Occipital lobe (tissue), 2 donors: Measurements from ENCODE around the gene NWD2. TPM values are rescaled to one million over a fixed set of nuclear protein-coding genes. Genes with fewer than 3 reads are reported as not detected.

ENCODE experiments used
- DNase-seq: peaks from one replicate; lab custom pipeline; 2025; lab: John Stamatoyannopoulos, UW
- total RNA-seq: library from RNA; depleted of rRNA; stranded (reverse); fragments of >200 nt; gene quantifications from one replicate; pipeline ENCODE4 v1.2.3, GENCODE V29; 2014

The NWD2 gene
- total RNA-seq, 1 donor from 2014 or later: 44.5 TPM

GRCh38 chr4:37440501-37440900, 196.0 kb downstream of the NWD2 start:
- no peak for DNase-seq

DNA sequence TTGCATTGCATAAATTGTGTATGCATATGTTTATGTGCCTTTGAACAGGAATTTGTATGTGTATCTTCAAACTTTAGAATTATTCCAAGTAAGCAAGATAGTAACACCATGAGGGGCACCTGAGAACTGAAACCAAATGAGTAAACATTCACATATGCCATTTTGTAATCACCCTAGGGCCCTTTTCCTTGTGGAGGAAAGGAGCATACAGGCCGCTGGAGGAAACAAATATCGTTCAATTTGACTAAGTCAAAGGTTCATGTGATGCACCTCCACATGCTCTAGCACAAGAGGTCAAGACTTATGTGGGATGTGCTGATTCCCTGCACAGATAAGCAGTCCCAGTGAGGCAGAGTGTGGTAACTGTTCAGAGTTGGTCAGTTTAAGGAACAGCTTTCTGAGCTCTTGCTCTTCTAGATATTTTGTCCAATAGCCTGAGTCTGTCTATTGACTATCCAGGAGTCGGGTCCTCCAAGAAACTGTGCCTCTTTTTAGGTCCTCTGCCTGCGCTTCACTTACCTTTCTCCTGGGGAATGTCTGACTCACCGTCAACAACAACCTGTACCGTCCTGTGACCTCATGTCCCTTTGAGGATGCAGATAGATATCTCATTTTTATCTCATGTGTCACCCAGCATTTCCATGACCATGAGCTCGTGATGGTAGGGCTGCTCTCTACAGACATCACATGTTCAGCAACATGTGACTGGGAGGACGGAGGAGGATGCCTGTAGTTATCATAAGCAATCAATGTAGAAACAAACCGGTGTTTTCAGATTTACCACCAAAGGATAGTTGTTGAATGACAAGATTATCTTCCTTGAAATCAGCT, 196.9 kb downstream of the NWD2 start:
- DNase-seq: no peak

GRCh38 chr4:37442062-37442323, 197.4 kb downstream of the NWD2 start:
- no peak for DNase-seq

- no peak for DNase-seq
Observed at GRCh38 chr4:37443137-37443536, 198.6 kb downstream of the NWD2 start.

- DNase-seq: no peak
Observed at GRCh38 chr4:37445023-37445422, 200.5 kb downstream of the NWD2 start.

DNA sequence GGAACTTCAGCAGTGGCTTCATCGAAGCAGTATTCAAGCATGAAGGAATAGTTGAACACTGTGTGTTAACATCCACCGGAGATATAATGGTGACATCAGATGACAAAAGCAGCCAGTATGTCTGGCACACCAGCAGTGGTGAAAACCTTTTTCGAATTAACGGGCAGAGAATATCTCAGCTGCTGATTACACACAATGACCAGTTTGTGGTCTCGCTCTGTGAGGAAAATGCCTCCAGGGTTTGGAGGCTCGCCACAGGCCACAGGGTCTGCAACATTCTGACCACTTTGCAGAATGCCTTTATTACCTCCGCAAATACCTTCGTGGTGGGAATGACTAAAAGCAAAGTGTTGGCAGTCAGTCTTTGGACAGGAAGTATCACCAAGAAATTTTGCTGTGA, 201.5 kb downstream of the NWD2 start:
- DNase-seq: no peak

GRCh38 chr4:37447886-37448285, 203.3 kb downstream of the NWD2 start:
- DNase-seq: no peak

DNA sequence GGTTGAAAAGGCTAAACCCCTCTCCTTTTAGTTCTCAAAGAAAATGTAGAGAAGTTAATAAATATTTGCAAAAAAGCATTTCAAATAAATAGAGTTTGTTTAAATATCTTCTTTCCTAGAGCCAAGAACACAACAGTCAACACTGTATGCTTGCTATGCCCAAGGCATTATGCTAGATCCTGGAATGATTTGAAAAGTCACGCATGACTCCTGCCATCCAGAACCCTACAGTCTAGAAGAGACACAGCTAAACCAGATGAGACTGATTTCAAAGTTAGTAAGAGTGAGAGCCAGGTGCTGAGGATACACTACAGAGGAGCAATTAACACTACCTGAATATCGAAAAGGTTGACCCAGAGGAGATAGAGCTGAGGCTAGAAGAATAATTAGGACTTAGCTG, 205.8 kb downstream of the NWD2 start:
- no peak for DNase-seq

DNA sequence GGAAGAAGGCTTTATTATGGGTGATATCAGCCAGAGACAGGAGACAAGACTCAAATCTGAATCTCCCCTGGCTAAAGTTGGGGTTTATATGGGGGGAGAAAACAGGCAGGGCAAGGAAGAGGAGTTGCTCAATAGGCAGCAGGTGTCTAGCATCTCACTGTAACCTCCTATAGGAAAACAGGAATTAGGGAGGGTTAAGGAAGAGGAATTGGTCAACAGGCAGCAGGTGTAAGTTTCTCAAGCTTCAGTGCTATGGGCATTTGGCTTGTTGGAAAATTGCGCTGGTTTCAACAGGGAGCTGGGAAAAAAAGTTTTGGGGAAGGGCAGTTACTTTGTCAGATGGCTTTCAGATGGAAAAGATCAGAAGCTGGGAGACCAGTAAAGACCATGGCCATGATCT, 206.4 kb downstream of the NWD2 start:
- no peak for DNase-seq

GRCh38 chr4:37451656-37452055, 207.1 kb downstream of the NWD2 start:
- no peak for DNase-seq

GRCh38 chr4:37452952-37453280, 208.4 kb downstream of the NWD2 start:
- DNase-seq: peak; percentile 33

DNA sequence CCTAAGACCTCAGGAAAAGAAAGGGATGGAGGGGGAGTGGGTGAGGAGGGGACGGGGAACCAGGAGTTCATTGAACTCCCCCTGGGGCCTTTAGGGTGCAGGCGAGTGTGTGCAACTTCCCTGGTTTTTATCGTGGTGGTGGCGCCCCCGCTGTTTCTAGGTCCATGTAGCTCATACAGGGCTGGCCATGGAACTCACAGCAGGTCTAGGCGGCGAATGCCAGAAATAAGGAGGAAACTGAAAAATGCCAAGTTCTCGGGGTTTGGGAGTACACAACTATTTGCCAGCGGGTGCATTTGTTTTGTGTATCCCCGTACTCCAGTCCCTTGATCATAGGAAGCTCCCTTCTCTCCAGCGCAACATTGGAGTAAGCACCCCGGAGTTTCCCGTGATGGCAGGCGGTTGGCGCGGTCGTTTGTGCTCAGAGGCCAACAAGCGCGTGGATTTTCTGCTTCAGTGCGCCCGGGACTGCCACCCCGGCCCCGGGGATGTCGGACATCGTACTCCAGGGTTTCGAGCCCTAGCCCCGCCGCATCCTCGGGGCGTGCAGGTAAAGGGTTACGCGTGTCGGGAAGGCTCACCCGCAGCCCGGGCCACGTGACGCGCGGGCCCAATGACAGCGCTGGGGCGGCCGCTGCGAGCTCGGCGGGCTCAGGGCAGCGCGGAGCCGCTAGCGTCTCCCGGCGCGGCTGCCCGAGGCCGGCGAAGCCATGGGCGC, 208.9 kb downstream of the NWD2 start:
- DNase-seq: peak; percentile 62

DNA sequence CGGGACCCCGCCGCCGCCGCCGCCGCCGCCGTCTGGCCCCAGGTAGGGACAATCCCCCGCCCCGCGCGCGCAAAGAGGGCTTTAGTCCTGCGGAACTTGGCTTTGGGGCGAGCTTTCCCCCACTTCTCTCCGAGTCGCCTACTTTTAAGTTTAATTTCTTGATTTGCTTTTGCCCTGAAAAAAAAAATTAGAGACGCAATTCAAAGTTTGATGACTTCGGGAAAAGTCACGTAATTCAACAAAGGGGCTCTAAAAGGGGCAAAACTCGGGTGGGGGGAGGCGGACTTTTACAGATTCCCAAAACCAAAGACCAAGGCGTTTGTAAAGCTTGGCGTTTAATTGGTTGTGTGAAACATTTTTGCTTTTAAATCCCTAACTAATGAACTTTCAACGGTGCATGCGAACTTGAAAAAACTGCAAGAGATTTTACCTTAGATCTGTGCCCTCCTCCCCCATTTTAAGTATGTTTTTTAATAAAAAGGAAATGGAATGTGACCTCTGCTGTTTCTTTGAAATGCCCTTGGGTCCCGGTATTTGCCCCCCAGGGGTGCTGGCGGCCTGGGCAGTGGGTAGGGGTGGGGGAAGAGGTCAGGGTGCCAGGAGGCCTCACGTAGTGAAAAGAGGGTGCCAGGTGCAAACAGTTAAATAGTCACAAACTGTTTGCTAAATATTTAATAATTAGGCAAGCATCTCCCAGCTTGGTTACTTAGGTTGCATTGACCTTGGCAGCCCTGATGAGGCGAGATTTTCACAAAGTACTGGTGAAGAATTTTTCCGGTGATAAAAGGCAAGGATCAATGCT, 209.7 kb downstream of the NWD2 start:
- DNase-seq: no peak

- DNase-seq: no peak
Observed at GRCh38 chr4:37455301-37456131, 211.0 kb downstream of the NWD2 start.

- no peak for DNase-seq
Observed at GRCh38 chr4:37461801-37462200, 217.3 kb downstream of the NWD2 start.

DNA sequence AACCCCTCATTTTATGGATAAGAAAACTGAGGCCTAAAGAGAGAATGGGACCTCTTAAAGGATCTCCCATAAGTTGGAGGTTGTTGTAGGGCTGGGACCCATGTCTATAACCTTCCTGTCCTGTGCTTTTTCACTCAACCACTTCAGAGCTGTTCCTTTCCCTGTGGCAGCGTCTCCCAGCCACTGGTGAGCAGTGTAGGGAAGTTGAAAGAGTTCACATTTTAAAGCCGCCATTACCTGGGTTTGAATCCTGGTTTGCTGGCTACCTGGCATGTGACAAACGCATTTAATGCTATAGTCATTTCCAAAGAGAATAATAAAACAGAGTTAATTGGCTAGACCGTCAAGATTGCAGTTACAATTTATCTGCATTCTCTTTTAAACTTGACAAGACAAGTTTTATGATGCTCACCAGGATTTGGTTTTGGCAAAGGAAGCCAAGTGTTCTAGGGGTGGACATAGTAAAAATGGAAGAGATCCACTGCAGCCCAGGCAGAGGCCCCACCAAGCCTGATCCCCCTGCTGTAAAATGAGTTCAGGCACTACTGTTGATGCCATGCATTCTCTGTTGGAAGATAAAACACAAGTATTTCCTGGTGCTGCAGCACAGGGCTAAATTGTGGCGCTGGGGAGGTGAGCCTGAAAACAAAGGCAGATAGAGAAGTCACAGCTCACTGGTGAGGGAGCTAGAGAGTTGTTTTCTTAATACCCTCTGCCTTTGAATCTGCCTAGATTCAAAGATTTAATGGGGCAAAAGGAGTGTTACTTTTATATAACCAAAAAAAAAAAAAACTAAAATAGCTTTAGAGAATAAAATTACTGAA, 218.7 kb downstream of the NWD2 start:
- no peak for DNase-seq

DNA sequence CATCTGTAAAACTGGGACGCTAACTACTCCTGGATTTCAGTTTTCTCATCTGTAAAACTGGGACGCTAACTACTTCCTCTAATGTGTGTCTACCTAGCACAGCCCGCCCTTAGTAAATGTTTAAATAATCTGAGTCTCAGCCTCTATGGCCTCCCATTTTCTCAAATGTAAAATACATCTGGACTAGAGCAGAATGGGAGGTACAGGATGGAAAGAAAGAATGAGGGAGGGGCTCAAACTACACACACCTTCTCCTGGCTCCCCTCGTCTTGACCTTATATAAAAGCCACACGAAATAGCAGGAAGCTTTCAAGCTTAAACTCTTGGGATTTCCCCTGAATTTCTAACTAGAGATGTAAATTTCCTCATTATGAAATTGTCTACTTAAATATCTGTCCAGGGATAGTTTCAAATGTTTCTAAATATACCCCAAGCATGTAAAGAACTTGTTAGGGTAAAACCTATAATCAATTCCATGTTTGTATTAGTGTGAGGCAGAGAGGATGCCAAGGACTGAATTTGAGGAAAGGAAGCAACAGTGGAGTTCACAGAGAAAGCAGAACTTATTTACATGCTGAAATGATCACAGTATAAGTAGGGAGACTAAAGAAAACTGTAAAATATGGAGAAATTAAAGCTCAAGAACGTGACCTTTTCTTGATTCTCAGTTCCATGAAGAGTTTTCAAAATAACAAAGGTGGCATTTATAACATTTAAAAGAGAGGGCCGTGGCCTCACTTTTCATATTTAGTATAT, 220.0 kb downstream of the NWD2 start:
- no peak for DNase-seq

DNA sequence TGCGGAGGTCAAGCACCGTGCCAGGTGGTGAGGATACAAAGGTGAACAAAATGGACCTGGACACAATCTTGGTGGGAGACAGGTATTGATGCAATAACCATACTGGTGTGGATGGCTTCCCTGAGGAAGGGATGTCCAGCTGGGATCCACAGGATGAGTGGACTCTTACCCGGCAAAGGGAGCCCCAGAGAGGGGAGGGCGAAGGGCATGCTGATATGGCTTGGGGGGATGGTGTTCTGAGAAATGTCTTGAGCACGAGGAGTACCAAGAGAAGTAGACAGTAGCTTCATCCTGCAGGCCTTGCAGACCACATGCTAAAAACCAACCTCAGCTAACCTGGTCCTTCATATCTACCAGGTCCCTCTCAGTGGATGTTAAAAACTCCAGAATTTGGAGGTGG, 220.8 kb downstream of the NWD2 start:
- DNase-seq: no peak

GRCh38 chr4:37465845-37466244, 221.3 kb downstream of the NWD2 start:
- no peak for DNase-seq

- DNase-seq: no peak
Observed at GRCh38 chr4:37467223-37467622, 222.7 kb downstream of the NWD2 start.
